Adrenal gland (tissue), 12 donors: ENCODE data around the gene VSX2. TPM values are rescaled to one million over a fixed set of nuclear protein-coding genes. Genes with fewer than 3 reads are reported as not detected.

ENCODE experiments used
- DNase-seq, 7 donors: peaks; one replicate each; pipeline ENCODE4 v3.0.0-alpha.2; 2019 to 2020
- H3K27ac ChIP-seq, 5 donors: fragments of 200-600 bp; sonication (generic) in 4 of 5; 1 replicate in 3 of 5; 2 replicates in 2 of 5; pipeline versions ENCODE4 v1.5.1 to v1.8.0; 2016 to 2020; ENCODE audit warnings: mild to moderate bottlenecking in 1 of 5
- H3K27me3 ChIP-seq: fragments of 200-600 bp; 2 replicates; pipeline ENCODE4 v1.8.0; 2021
- H3K36me3 ChIP-seq, 2 donors: fragments of 200-600 bp; replicated peaks in 1 of 2; 1 replicate in 1 of 2; 2 replicates in 1 of 2; pipeline versions ENCODE4 v1.5.1 to v1.8.0; 2018 to 2022
- H3K4me1 ChIP-seq, 2 donors: fragments of 200-600 bp; replicated peaks in 1 of 2; 1 replicate in 1 of 2; 2 replicates in 1 of 2; pipeline versions ENCODE4 v1.5.1 to v1.8.0; 2018 to 2021
- H3K4me3 ChIP-seq, 4 donors: fragments of 200-600 bp; sonication (generic) in 3 of 4; one replicate each; pipeline ENCODE4 v1.5.1; 2016 to 2018
- H3K9me3 ChIP-seq, 3 donors: fragments of 200-600 bp; sonication (generic) in 1 of 3; replicated peaks in 1 of 3; 1 replicate in 2 of 3; 2 replicates in 1 of 3; pipeline versions ENCODE4 v1.5.1 to v1.8.0; 2016 to 2021
- CTCF ChIP-seq, 6 experiments: fragments of 450-650 bp in 4 of 6; fragments of 200-600 bp in 2 of 6; sonication (generic) in 1 of 6; IDR thresholded peaks; 1 replicate in 5 of 6; 2 replicates in 1 of 6; pipeline versions ENCODE4 v1.5.1 to v1.8.0; 2016 to 2021; ENCODE audit warnings: antibody characterized with exemption in 6 of 6, mild to moderate bottlenecking in 2 of 6, moderate library complexity in 1 of 6
- POLR2A ChIP-seq, 2 donors: fragments of 450-650 bp; IDR thresholded peaks; one replicate each; pipeline ENCODE4 v1.6.1; 2017; ENCODE audit warnings: antibody characterized with exemption in 2 of 2, mild to moderate bottlenecking in 2 of 2, moderate library complexity in 1 of 2
- WGBS, 4 donors: extraction: QIAGEN DNeasy Blood & Tissue Kit in 2 of 4; methylation state at CpG; one replicate each; pipeline versions ENCODE4 v1.1.5 to v1.1.7; 2013 to 2017; 5-methylcytosine and 5-hydroxymethylcytosine counted together
- intact Hi-C, 2 donors: fragments of 100-400 bp; cut with DNase I; formaldehyde crosslinking; loops; one replicate each; pipeline versions ENCODE4 v1.14.1 to v1.15.0; 2022 to 2023
- polyA plus RNA-seq, 3 donors: library from polyadenylated mRNA; stranded (reverse); fragments of 200-250 nt in 2 of 3; fragments of 350-450 nt in 1 of 3; fragmentation: Illumina TruSeq in 1 of 3; extraction: RNeasy Lipid Tissue Mini Kit (QIAGEN cat#74804) in 1 of 3; gene quantifications; one replicate each; pipeline ENCODE4 v1.2.3, GENCODE V29; 2013 to 2014
- total RNA-seq, 9 donors: library from RNA; depleted of rRNA in 4 of 9; stranded (reverse); fragments of >200 nt in 4 of 9; fragments of 120-200 nt in 1 of 9; fragmentation: NEBNext Ultra II Directional in 1 of 9; extraction: Animal tissue kit (Norgen Biotek cat#: 25700) in 1 of 9; gene quantifications; one replicate each; pipeline versions ENCODE4 v1.1.0 to v1.2.4, GENCODE V29; 2013 to 2023
- donor health status: healthy with polysubstance abuse.
- donor health status: Bipolar disorder and iron deficiency.
- donor health status: DM: yes; HTN: yes; CAD: no.
- donor health status: DM: no; HTN: no; CAD: no.
- donor health status: DM: no; HTN: no; CAD: no.
- donor health status: DM: yes; HTN: yes; CAD: no.

Gene VSX2
- total and polyA plus RNA-seq, 12 donors, result not detected

GRCh38 chr14:74275241-74275841 lies 36.1 kb downstream of the VSX2 start:
- Histone ChIP-seq H3K4me1 (no peaks in the 10 kb centered on the region), H3K27me3 (no peaks in the 10 kb centered on the region), H3K9me3 (peaks cover 0 to 3% (median 0%) of the 10 kb centered on the region in 3 donors), H3K27ac (no peak overlapping the region), H3K36me3 (no peaks in the 10 kb centered on the region), H3K4me3 (no peak overlapping the region)
- no peak for DNase-seq
- TF ChIP-seq POLR2A (IDR thresholded peaks at IDR 0.05) (no peak), CTCF (IDR thresholded peaks at IDR 0.05) (no peak)
- intact Hi-C loops, result no loop called here
- 72 to 86% (median 83%) methylated on average over 6 of the region's 6 CpGs for WGBS, 4 donors

DNA sequence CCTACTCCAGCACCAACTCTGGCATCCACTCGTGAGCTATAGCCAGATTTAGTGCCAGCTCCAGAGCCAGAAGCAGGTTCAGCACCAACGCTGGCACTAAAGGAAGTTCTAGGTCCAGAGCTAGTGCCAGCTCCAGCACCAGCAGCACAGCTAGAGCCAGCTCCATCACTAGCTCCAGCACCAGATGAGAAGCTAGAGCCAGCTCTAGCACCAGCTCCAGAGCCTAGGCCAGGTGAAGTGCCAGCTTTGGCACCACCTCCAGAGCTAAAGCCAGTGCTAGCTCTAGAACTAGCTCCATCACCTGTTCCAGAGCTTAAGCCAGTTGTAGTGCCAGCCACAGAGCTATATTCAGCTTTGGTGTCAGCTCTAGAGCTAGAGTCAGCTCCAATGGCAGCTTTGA lies 38.8 kb downstream of the VSX2 start:
- H3K4me3 ChIP-seq, result no peak overlapping the region
- no peak for DNase-seq
- peaks cover 0 to 3% (median 0%) of the 10 kb centered on the region in 3 donors for H3K9me3 ChIP-seq
- no peaks in the 10 kb centered on the region for H3K27me3 ChIP-seq
- no peaks in the 10 kb centered on the region for H3K36me3 ChIP-seq
- no peak for TF ChIP-seq CTCF (IDR thresholded peaks at IDR 0.05)
- TF ChIP-seq POLR2A (IDR thresholded peaks at IDR 0.05), result no peak
- H3K27ac ChIP-seq, result no peak overlapping the region
- no peaks in the 10 kb centered on the region for H3K4me1 ChIP-seq
- intact Hi-C loops, result no loop called here
- WGBS, 4 donors, result 40 to 100% (median 85%) methylated on average over 1 to 2 of the region's 2 CpGs

DNA sequence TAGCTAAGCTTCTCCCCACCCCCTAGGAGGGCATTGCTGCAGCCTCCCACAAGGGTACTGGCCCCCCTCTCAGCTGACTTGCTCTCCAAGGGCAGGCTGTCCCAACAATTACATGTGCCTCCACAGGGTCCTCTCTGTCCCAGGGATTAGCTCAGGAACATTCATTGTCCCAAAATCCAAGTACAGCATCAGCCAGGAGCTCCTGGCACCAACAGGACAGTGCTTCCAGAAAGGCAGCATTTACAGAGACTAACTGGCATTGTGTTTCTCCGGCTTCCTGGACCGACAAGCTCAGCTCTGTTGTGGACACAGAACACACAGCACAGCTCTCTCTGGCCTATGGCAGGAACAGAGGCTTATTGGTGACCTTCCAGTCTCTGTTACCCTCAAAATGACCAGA lies 41.8 kb downstream of the VSX2 start:
- intact Hi-C loops, result no loop called here
- Histone ChIP-seq H3K9me3 (peaks cover 0 to 3% (median 0%) of the 10 kb centered on the region in 3 donors), H3K27me3 (no peaks in the 10 kb centered on the region), H3K4me1 (no peaks in the 10 kb centered on the region), H3K36me3 (peaks cover 0 to 29% of the 10 kb centered on the region in 2 donors), H3K27ac (no peak overlapping the region), H3K4me3 (no peak overlapping the region)
- WGBS, 4 donors, result 97 to 100% (median 100%) methylated on average over 1 to 2 of the region's 2 CpGs
- no peak for DNase-seq
- TF ChIP-seq CTCF (IDR thresholded peaks at IDR 0.05) (no peak), POLR2A (IDR thresholded peaks at IDR 0.05) (no peak)

GRCh38 chr14:74286736-74287135 lies 47.5 kb downstream of the VSX2 start:
- peaks cover 0 to 84% of the 10 kb centered on the region in 2 donors for H3K36me3 ChIP-seq
- DNase-seq, result no peak
- no peak overlapping the region for H3K27ac ChIP-seq
- no peaks in the 10 kb centered on the region for H3K27me3 ChIP-seq
- WGBS, 4 donors, result 90 to 97% (median 93%) methylated on average over 7 of the region's 7 CpGs
- no peak for TF ChIP-seq CTCF (IDR thresholded peaks at IDR 0.05)
- no peak for TF ChIP-seq POLR2A (IDR thresholded peaks at IDR 0.05)
- no peaks in the 10 kb centered on the region for H3K9me3 ChIP-seq
- H3K4me3 ChIP-seq, result no peak overlapping the region
- intact Hi-C loops, result no loop called here
- H3K4me1 ChIP-seq, result no peaks in the 10 kb centered on the region
